GM12873 (cell line): ENCODE results near the gene LBX2.

Experiments used
- TF ChIP-seq, protein P1 (sequence below): IDR thresholded peaks from 2 replicates; pipeline ENCODE4 v1.5.1; 2012; ENCODE audit warnings: low read depth, mild to moderate bottlenecking, moderate library complexity, low read length, control low read depth; ENCODE audit not compliant: insufficient read depth; ENCODE audit errors: missing control alignments

LBX2 gene

DNA sequence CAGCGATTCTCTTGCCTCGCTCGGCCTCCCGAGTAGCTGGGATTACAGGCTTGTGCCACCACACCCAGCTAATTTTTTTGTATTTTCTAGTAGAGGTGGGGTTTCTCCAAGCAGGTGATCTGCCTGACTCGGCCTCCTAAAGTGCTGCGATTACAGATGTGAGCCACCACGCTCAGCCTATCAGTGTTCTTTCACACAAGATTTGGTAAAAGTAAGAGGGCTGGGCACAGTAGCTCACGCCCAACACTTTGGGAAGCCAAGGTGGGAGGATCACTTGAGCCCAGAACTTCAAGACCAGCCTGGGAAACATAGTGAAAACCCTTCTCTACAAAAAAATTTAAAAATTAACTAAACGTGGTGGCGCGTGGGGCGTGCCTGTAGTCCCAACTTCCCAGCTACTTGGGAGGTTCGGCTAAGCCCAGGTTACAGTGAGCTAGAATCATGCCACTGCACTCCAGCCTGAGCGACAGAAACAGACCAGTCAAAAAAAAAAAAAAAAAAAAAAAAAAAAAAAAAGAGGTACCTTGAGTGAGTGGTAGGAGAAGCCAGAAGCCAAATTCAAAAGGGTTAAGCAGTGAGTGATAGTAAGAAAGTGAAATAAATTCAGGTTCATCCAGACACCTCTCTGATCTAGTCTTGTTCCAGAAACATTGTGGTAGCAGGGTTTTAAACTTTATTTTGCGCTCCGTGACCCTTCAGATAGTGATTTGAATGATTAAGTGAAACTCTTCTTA, 27.9 kb downstream of the LBX2 start:
- TF ChIP-seq, protein P1, sequence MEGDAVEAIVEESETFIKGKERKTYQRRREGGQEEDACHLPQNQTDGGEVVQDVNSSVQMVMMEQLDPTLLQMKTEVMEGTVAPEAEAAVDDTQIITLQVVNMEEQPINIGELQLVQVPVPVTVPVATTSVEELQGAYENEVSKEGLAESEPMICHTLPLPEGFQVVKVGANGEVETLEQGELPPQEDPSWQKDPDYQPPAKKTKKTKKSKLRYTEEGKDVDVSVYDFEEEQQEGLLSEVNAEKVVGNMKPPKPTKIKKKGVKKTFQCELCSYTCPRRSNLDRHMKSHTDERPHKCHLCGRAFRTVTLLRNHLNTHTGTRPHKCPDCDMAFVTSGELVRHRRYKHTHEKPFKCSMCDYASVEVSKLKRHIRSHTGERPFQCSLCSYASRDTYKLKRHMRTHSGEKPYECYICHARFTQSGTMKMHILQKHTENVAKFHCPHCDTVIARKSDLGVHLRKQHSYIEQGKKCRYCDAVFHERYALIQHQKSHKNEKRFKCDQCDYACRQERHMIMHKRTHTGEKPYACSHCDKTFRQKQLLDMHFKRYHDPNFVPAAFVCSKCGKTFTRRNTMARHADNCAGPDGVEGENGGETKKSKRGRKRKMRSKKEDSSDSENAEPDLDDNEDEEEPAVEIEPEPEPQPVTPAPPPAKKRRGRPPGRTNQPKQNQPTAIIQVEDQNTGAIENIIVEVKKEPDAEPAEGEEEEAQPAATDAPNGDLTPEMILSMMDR, result no peak

DNA sequence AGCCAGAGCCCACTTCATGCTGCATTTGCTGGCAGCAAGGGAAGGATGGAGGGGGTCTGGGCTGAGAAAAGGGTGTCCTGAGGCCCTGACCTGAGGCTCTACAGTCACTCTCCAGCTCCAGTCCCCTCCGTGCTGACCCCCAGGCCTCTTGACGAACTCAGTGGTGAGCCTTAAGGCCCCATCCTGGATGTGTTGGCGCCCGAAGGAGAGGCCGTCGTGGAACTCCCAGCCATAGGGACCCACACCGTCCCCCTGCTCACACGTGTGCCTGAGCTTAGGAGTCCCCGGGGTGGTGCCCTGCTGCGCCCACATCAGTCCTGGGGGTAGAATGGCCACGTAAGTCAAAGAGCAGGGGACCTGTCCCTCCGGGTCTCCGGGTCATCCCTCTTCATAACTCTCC, 35.0 kb downstream of the LBX2 start:
- TF ChIP-seq, protein P1, result no peak

DNA sequence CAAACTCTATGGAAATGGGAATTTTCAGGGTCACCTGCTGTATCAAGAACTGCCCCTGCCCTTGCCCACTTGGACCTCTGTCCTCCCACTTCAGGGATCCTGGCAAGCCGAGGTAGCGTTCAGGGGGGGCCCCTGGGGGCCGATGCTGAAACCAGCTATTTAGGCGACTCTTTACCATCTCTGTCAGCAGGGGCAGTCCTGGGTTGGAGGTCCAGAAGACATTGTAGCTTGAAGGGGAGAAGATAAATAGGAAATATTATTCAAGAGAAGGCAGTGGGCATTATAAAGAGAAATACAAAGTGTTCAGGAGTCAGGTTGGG, 36.7 kb downstream of the LBX2 start:
- TF ChIP-seq, protein P1, result no peak

DNA sequence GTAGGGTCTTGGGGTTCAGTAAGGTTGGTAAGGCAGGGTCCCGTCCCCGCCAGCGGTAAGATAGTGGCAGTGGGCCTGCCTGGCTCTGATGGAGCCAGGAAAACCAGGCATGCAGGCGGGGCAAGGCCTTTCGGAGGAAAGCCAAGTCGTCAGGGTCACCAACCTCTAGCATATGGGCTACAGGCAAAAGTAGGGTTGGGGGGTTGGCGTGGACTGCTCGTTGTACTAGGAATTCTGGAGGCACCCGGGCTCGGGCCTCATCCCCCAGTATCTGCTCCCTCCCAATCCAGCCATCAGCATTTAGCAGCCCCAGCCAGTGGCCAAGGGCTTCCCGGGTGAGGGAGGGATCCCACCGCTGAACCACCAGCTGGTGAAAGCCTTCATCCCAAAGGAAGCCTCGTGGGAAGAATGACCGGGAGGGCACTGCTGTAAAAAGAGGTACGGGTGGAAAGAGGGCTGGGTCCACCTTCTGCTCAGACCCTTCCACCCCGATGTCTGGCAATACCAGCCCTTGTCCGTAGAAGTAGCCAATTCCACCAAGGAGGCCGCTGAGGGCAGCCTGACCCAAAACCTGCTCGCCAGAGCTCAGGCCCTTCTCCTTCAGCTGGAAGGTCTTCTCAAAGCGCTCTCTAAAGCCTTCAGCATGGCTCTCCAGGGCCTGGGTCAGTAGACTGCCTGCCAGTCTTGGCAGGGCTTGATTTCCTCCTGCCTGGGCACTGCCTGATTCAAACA, 37.2 kb downstream of the LBX2 start:
- TF ChIP-seq, protein P1, result no peak

DNA sequence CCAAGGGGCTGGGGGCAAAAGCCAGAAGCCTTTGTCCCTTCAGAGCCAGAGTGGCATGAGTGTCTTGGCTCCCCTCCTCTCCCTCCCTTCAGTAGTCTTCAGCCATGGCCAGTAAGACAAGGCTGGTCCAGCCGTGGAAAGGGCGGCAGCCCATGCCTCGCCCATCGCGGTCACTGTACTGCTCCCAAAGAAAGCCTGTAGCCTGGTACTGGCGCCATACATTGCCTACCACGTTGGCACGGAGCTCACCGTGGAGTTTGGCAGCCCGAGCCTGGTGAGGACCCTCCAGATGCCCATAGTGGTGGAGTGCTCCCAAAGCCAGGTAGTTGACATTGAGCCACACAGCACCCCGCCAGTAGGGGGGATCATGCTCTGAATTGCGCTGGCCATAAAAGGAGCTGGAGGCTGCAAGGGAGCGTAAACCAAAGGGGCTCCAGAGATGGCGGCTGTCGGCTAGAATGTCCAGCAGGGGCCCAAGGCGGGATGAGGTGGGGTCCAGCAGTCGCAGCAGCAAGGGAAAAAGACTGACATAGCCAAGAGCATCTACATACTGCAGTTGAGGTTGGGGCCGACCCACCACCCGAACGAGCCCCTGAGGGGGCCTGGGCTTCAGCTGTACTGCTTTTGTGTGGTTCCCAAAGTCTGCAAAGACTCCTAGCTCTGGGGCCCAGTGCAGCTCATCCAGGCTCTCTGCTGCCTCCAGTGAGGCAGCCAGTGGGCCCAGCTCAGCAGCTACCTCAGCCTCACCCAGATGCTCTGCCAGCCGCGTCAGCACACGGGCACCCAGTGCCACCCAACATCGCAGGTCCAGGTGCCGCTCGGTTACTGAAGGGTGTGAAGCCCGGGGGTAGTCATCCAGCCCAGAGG, 38.0 kb downstream of the LBX2 start:
- TF ChIP-seq, protein P1, result peak; percentile 40

DNA sequence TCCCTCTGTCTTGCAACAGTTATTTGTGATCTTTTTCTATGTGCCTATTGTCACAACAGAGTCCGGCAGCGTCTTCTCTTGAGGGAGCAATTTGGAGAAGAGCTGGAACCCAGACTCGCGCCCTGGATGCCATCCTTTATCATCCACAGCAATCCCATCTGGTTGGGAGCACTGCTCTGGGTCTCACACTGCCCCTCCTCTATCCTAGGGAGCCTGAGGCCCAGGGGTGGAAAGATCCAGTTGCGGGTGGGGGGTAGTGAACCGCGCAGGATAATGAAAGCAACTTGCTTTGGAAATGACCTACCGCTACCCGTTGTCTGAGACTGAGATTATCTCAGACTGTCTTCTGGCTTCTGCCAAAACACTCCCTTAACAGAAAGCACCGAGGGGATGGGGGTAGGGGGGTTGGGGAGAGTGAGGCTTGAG, 40.5 kb downstream of the LBX2 start:
- TF ChIP-seq, protein P1, result no peak
